ENCODE data around the gene ZXDC. TPM values are rescaled to one million over a fixed set of nuclear protein-coding genes. Genes with fewer than 3 reads are reported as not detected.
A peak's percentile ranks its signal among the peaks of the same experiment; 100 is the strongest.

Gene ZXDC
- polyA plus RNA-seq, 1 experiment = 9.5 TPM

GRCh38 chr3:126473292-126474168 lies 2.2 kb downstream of the ZXDC start:
- DNase-seq (ENCODE audit: low read depth, low spot score) = no peak
- no peaks in the 10 kb centered on the region for H3K27me3 ChIP-seq (ENCODE audit: control insufficient read depth, insufficient read depth, low read length)
- no peaks in the 10 kb centered on the region; the same call in 1 of the 2 replicates for H3K9me3 ChIP-seq (ENCODE audit: control insufficient read depth, insufficient read depth, low read length)
- ChIA-PET POLR2A (interaction anchor here (0.6 to 0.7 kb wide), 2 partner anchors 21 to 373 kb away, joined by 4 read pairs; no protein-coding TSS in a partner anchor), CTCF (no interaction called here)
- peak overlapping the region; percentile 43 for H3K4me3 ChIP-seq (ENCODE audit: low read depth, low read length)
- TF ChIP-seq CTCF (IDR thresholded peaks at IDR 0.05; ENCODE audit: low read depth, low read length) = no peak
- H3K27ac ChIP-seq (ENCODE audit: low read depth, low read length) = peak overlapping the region; percentile 11

GRCh38 chr3:126472277-126473006 lies 3.2 kb downstream of the ZXDC start:
- no peak for DNase-seq (ENCODE audit: low read depth, low spot score)
- H3K27me3 ChIP-seq (ENCODE audit: control insufficient read depth, insufficient read depth, low read length) = no peaks in the 10 kb centered on the region
- no peak for TF ChIP-seq CTCF (IDR thresholded peaks at IDR 0.05; ENCODE audit: low read depth, low read length)
- ChIA-PET CTCF (interaction anchor here (0.8 to 2.1 kb wide), 2 partner anchors 226 to 274 kb away, joined by 3 to 7 read pairs; no protein-coding TSS in a partner anchor), POLR2A (interaction anchor here (0.6 to 0.7 kb wide), 2 partner anchors 19 to 171 kb away, joined by 3 to 4 read pairs; no protein-coding TSS in a partner anchor)
- no peak overlapping the region for H3K27ac ChIP-seq (ENCODE audit: low read depth, low read length)
- H3K4me3 ChIP-seq (ENCODE audit: low read depth, low read length) = no peak overlapping the region
- no peaks in the 10 kb centered on the region; the same call in 1 of the 2 replicates for H3K9me3 ChIP-seq (ENCODE audit: control insufficient read depth, insufficient read depth, low read length)

GRCh38 chr3:126469479-126469878 lies 6.2 kb downstream of the ZXDC start:
- no peak for TF ChIP-seq CTCF (IDR thresholded peaks at IDR 0.05; ENCODE audit: low read depth, low read length)
- Histone ChIP-seq H3K27me3 (ENCODE audit: control insufficient read depth, insufficient read depth, low read length) (no peaks in the 10 kb centered on the region), H3K27ac (ENCODE audit: low read depth, low read length) (no peak overlapping the region), H3K9me3 (ENCODE audit: control insufficient read depth, insufficient read depth, low read length) (no peaks in the 10 kb centered on the region; the same call in 1 of the 2 replicates), H3K4me3 (ENCODE audit: low read depth, low read length) (no peak overlapping the region)
- POLR2A ChIA-PET = no interaction called here
- CTCF ChIA-PET = interaction anchor here (1.1 kb wide), 1 partner anchor 223 kb away, joined by 5 read pairs; no protein-coding TSS in a partner anchor
- no peak for DNase-seq (ENCODE audit: low read depth, low spot score)

GRCh38 chr3:126468028-126468891 lies 7.4 kb downstream of the ZXDC start:
- no peak for TF ChIP-seq CTCF (IDR thresholded peaks at IDR 0.05; ENCODE audit: low read depth, low read length)
- CTCF ChIA-PET = interaction anchor here (1.4 kb wide), 1 partner anchor 222 kb away, joined by 3 read pairs; no protein-coding TSS in a partner anchor
- DNase-seq (ENCODE audit: low read depth, low spot score) = no peak

More at GRCh38 chr3:126468028-126468891, 7.4 kb downstream of the ZXDC start:
- Histone ChIP-seq H3K27ac (ENCODE audit: low read depth, low read length) (no peak overlapping the region), H3K27me3 (ENCODE audit: control insufficient read depth, insufficient read depth, low read length) (no peaks in the 10 kb centered on the region), H3K4me3 (ENCODE audit: low read depth, low read length) (no peak overlapping the region), H3K9me3 (ENCODE audit: control insufficient read depth, insufficient read depth, low read length) (no peaks in the 10 kb centered on the region; the same call in 1 of the 2 replicates)
- POLR2A ChIA-PET = no interaction called here

All from AG04450 (cell line).